GM21786 (cell line): Measurements from ENCODE around the gene UVSSA.
A peak's percentile ranks its signal among the peaks of the same experiment; 100 is the strongest.
"Not testable (repeated sequence)": the region's sequence is repeated elsewhere in the genome, so short reads cannot be mapped to it uniquely, and the experiment has no call there.

ENCODE experiments used
- ATAC-seq: cut with Tn5 transposase; IDR thresholded peaks from one replicate; pipeline ENCODE4 v1.9.1; 2021; ENCODE audit not compliant: unreplicated experiment

UVSSA gene

DNA sequence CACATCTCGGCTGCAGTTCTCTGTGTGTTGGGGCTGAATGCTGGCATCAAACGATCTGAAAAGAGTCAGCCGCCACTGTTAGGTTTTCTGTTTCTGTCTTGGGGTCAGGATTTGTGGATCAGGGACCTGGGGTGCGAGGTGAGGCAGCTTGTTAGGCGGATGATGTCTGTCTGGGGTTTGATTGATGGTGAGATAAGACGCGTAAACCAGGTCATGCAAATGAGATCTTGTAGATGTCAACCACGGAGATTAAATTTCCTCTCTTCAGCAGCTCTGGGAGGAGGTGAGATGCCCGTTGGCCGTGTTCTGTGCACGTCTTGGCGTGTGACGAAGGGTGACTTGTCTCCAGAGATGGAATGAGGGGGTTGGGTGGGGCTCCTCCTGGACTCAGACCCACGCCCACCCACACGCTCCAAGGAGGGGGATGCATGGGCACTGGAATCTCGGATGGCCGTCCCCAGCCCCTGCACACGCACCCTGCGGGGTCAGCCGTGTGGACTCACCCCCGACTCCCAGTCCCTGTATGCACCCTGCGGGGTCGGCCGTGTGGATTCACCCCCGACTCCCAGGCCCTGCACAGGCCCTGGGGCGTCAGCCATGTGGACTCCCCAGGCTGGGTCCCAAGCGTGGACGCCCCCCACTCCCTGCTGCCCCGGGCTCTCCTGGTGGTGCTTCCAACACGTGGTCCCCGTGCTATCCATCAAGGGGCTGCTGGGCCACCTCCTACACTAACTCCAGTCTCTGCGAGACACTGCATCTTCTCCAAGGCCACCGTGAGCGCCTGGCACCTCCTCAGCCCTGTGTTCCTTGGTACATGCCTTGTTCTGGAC lies 16.0 kb upstream of the UVSSA start:
- ATAC-seq: no peak

- no peak for ATAC-seq
Observed at GRCh38 chr4:1331591-1332353, 15.2 kb upstream of the UVSSA start.

GRCh38 chr4:1332686-1333085 lies 14.3 kb upstream of the UVSSA start:
- no peak for ATAC-seq

- ATAC-seq: no peak
Observed at GRCh38 chr4:1333256-1333655, 13.8 kb upstream of the UVSSA start.

GRCh38 chr4:1333851-1334578 lies 13.0 kb upstream of the UVSSA start:
- ATAC-seq: not testable (repeated sequence)

DNA sequence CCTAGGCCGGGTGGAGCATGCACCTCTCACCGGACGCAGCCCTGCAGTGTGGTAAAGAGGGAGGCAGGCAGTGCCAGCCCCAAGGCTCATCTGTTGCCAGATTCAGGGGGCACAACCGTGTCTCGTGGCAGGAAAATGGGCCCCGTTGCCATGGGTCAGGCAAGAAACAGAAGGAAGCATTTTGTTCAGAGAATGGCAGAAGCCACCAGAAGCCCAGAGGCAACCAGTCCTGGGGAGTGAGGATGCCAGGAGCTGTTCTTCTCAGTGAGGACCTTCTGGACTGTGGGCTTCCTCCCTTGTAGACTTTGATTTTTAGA lies 12.5 kb upstream of the UVSSA start:
- ATAC-seq: no peak

GRCh38 chr4:1335193-1335883 lies 11.7 kb upstream of the UVSSA start:
- ATAC-seq: not testable (repeated sequence)

DNA sequence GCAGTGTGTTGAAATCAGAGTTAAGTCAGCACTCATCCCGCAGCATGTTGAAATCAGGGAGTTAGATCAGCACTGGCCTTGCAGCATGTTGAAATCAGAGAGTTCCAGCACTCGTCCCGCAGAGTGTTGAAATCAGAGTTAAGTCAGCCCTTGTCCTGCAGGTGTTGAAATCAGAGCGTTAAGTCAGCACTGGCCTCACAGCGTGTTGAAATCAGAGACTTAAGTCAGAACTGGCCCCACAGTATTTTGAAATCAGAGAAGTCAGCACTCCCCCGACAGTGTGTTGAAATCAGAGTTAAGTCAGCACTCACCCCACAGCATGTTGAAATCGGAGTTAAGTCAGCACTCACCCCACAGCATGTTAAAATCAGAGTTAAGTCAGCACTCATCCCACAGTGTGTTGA lies 10.9 kb upstream of the UVSSA start:
- no peak for ATAC-seq

DNA sequence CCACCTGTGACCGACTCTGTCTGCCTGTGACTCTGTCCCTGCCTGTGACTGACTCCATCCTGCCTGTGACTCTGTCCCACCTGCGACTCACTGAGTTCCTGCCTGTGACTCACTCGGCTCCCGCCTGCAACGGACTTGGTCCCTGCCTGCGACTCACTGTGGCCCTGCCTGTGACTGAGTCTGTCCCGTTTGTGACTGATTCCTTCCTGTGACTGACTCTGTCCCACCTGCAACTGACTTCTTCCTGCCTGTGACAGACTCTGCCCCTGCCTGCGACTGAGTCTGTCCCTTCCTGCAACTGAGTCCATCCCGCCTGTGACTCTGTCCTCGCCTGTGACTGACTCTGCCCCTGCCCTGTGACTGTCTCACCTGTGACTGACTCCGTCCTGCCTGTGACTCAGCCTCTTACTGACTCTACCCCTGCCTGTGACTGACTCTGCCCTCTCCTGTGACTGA lies 9.6 kb upstream of the UVSSA start:
- no peak for ATAC-seq

GRCh38 chr4:1337951-1338751 lies 8.9 kb upstream of the UVSSA start:
- no peak for ATAC-seq

DNA sequence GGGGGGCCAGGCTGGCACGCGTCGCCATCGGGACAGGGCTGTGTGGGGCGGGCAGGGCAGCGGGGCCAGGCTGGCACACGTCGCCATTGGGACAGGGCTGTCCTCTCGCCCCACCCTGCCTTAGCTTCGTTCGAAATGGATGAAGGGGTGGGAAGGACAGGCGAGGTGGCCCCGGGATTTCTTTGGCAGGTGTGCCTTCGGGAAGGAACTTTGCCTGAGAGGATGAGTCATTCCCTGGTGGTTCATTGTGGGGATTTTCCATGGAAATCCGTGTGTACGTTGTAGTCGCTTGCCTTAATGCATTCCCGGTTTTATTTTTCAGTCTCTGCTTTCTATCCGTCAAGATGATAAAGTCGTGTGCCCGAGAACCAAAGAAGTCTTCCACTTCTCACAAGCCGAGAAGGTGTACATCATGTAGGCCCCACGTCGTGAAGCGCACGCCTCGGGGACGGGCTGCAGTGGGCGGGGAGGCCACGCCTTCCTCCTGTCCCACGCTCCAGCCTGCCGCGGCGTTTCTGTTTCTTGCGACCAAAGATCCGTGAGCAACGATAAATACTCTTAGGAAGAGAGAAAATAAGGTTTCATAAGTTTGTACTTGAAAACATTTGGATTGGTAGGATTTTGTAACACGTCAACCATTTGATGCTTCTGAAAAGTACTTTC lies 8.1 kb upstream of the UVSSA start:
- no peak for ATAC-seq

DNA sequence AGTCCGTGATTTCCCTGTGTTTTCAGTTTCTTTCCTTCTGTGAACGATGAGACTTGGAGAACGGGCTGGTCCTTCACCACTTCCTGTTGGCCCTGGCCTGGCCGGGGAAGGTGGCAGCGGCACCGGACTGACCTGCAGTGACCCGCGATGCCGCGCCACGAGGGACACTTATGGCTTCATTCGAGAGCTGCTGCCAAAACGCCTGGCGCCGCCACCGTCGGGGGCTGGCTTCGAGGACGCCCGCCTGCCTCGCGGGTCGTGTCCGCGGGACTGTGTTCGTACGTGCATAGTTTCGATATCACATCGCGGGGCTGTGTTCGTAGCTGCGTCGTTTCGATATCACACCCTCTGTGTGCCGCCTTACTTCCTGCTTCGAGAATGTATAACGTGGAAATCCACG lies 7.5 kb upstream of the UVSSA start:
- no peak for ATAC-seq

GRCh38 chr4:1340181-1340747 lies 6.7 kb upstream of the UVSSA start:
- no peak for ATAC-seq

GRCh38 chr4:1340861-1341260 lies 6.1 kb upstream of the UVSSA start:
- no peak for ATAC-seq

GRCh38 chr4:1342003-1342402 lies 5.0 kb upstream of the UVSSA start:
- ATAC-seq: no peak

- ATAC-seq: no peak
Observed at GRCh38 chr4:1344696-1345095, 2.3 kb upstream of the UVSSA start.

GRCh38 chr4:1345903-1346780 lies 866 bp upstream of the UVSSA start:
- peak; percentile 23 for ATAC-seq

GRCh38 chr4:1347410-1347864 lies 429 bp downstream of the UVSSA start:
- ATAC-seq: peak; percentile 23
